ENCODE measurements around the gene PTPRZ1. TPM values are rescaled to one million over a fixed set of nuclear protein-coding genes. Genes with fewer than 3 reads are reported as not detected.

PTPRZ1 gene
- total RNA-seq, 2 donors from 2014 or later = 5.1 to 11.7 TPM

- Histone ChIP-seq H3K4me1 (ENCODE audit: control insufficient read depth in 1 of 2, low read depth in 2 of 2) (no peaks in the 10 kb centered on the region), H3K27ac (no peak overlapping the region), H3K9me3 (no peaks in the 10 kb centered on the region), H3K36me3 (no peaks in the 10 kb centered on the region), H3K4me3 (no peak overlapping the region), H3K27me3 (replicated peaks; ENCODE audit: insufficient read depth) (no peaks in the 10 kb centered on the region)
- no peak for TF ChIP-seq CTCF (IDR thresholded peaks at IDR 0.05)
- ATAC-seq (ENCODE audit: insufficient number of reproducible peaks, low FRiP score, low read depth) = no peak
- DNase-seq (ENCODE audit: low spot score) = no peak
Observed at GRCh38 chr7:121961089-121961867, 88.3 kb downstream of the PTPRZ1 start.

- no peak for DNase-seq (ENCODE audit: low spot score)
- TF ChIP-seq CTCF (IDR thresholded peaks at IDR 0.05) = no peak
- Histone ChIP-seq H3K36me3 (no peaks in the 10 kb centered on the region), H3K9me3 (no peaks in the 10 kb centered on the region), H3K4me3 (no peak overlapping the region), H3K4me1 (ENCODE audit: control insufficient read depth in 1 of 2, low read depth in 2 of 2) (no peaks in the 10 kb centered on the region), H3K27ac (no peak overlapping the region), H3K27me3 (replicated peaks; ENCODE audit: insufficient read depth) (no peaks in the 10 kb centered on the region)
- ATAC-seq (ENCODE audit: insufficient number of reproducible peaks, low FRiP score, low read depth) = no peak
Observed at GRCh38 chr7:121966276-121966934, 93.4 kb downstream of the PTPRZ1 start.

- DNase-seq (ENCODE audit: low spot score) (no peak), ATAC-seq (ENCODE audit: insufficient number of reproducible peaks, low FRiP score, low read depth) (no peak)
- no peaks in the 10 kb centered on the region for H3K27me3 ChIP-seq (replicated peaks; ENCODE audit: insufficient read depth)
- no peak overlapping the region for H3K27ac ChIP-seq
- TF ChIP-seq CTCF (IDR thresholded peaks at IDR 0.05) = no peak
- no peaks in the 10 kb centered on the region for H3K9me3 ChIP-seq
- no peak overlapping the region for H3K4me3 ChIP-seq
- H3K36me3 ChIP-seq = no peaks in the 10 kb centered on the region
- no peaks in the 10 kb centered on the region for H3K4me1 ChIP-seq (ENCODE audit: control insufficient read depth in 1 of 2, low read depth in 2 of 2)
Observed at GRCh38 chr7:121966935-121967332, 94.0 kb downstream of the PTPRZ1 start.

- no peaks in the 10 kb centered on the region for H3K9me3 ChIP-seq
- ATAC-seq (ENCODE audit: insufficient number of reproducible peaks, low FRiP score, low read depth) (no peak), DNase-seq (ENCODE audit: low spot score) (no peak)
- H3K27me3 ChIP-seq (replicated peaks; ENCODE audit: insufficient read depth) = no peaks in the 10 kb centered on the region
- TF ChIP-seq CTCF (IDR thresholded peaks at IDR 0.05) = no peak
- no peaks in the 10 kb centered on the region for H3K36me3 ChIP-seq
- no peak overlapping the region for H3K4me3 ChIP-seq
- no peak overlapping the region for H3K27ac ChIP-seq
- H3K4me1 ChIP-seq (ENCODE audit: control insufficient read depth in 1 of 2, low read depth in 2 of 2) = no peaks in the 10 kb centered on the region
Observed at GRCh38 chr7:121985476-121986030, 112.6 kb downstream of the PTPRZ1 start.

GRCh38 chr7:121992068-121992467 is 119.1 kb downstream of the PTPRZ1 start:
- H3K36me3 ChIP-seq = no peaks in the 10 kb centered on the region
- no peak for DNase-seq (ENCODE audit: low spot score)
- no peak overlapping the region for H3K27ac ChIP-seq
- no peaks in the 10 kb centered on the region for H3K9me3 ChIP-seq
- TF ChIP-seq CTCF (IDR thresholded peaks at IDR 0.05) = no peak
- no peak for ATAC-seq (ENCODE audit: insufficient number of reproducible peaks, low FRiP score, low read depth)
- no peaks in the 10 kb centered on the region for H3K4me1 ChIP-seq (ENCODE audit: control insufficient read depth in 1 of 2, low read depth in 2 of 2)
- H3K27me3 ChIP-seq (replicated peaks; ENCODE audit: insufficient read depth) = no peaks in the 10 kb centered on the region
- H3K4me3 ChIP-seq = no peak overlapping the region

Measured in thoracic aorta (tissue), 2 donors.